Sigmoid colon (tissue), 4 donors: ENCODE results near the gene PFKM.

Source experiments
- POLR2AphosphoS5 ChIP-seq, 4 donors: sonication (generic); formaldehyde crosslinking; IDR thresholded peaks; one replicate each; pipeline ENCODE4 v1.6.1; 2017; ENCODE audit warnings: antibody characterized with exemption in 4 of 4
- TF ChIP-seq, protein P1 (sequence below), 4 experiments: fragments of 450-650 bp in 3 of 4; fragments of 200-600 bp in 1 of 4; IDR thresholded peaks; one replicate each; pipeline ENCODE4 v1.5.1; 2016 to 2019; ENCODE audit warnings: antibody characterized with exemption in 4 of 4, mild to moderate bottlenecking in 3 of 4, moderate library complexity in 2 of 4

DNA sequence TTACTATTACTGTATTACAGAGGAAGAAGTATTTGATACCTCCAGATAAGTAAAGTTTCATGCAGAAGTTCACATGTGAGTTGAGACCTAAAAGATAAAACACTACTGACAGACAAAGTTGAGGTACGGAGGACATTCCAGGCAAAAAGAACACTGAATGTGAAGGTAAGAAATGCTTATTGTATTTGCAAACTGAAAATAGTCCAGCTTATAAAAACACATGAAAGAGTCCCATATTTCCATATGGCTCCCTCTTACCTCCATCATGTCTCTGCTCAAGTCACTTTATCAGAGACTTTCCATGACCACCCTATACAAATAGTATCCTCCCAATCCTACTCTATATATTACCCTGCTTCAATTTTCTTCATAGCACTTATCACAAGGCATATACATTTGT lies 49.1 kb upstream of the PFKM start:
- TF ChIP-seq, protein P1, sequence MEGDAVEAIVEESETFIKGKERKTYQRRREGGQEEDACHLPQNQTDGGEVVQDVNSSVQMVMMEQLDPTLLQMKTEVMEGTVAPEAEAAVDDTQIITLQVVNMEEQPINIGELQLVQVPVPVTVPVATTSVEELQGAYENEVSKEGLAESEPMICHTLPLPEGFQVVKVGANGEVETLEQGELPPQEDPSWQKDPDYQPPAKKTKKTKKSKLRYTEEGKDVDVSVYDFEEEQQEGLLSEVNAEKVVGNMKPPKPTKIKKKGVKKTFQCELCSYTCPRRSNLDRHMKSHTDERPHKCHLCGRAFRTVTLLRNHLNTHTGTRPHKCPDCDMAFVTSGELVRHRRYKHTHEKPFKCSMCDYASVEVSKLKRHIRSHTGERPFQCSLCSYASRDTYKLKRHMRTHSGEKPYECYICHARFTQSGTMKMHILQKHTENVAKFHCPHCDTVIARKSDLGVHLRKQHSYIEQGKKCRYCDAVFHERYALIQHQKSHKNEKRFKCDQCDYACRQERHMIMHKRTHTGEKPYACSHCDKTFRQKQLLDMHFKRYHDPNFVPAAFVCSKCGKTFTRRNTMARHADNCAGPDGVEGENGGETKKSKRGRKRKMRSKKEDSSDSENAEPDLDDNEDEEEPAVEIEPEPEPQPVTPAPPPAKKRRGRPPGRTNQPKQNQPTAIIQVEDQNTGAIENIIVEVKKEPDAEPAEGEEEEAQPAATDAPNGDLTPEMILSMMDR (IDR thresholded peaks at IDR 0.05), result no peak
- TF ChIP-seq POLR2AphosphoS5 (IDR thresholded peaks at IDR 0.05), result no peak
